Activated T-cell treated with anti-CD3 and anti-CD28 coated beads for 4 hours (primary cell): Measurements from ENCODE around the gene DBP.

Experiments
- DNase-seq: peaks from one replicate; pipeline ENCODE4 v3.0.0-alpha.2; 2020

Gene DBP

GRCh38 chr19:48606463-48607358 lies 30.5 kb downstream of the DBP start, which contains the start of gene SPACA4:
TSS of gene SPACA4 (plus strand) at chr19:48606742. CDS start at chr19:48606979, 237 bp downstream.
- no peak for DNase-seq

GRCh38 chr19:48603850-48604249 lies 33.3 kb downstream of the DBP start:
- no peak for DNase-seq

- no peak for DNase-seq
Measured at GRCh38 chr19:48603449-48603848, 33.7 kb downstream of the DBP start.

- no peak for DNase-seq
Measured at GRCh38 chr19:48603001-48603400, 34.2 kb downstream of the DBP start.

DNA sequence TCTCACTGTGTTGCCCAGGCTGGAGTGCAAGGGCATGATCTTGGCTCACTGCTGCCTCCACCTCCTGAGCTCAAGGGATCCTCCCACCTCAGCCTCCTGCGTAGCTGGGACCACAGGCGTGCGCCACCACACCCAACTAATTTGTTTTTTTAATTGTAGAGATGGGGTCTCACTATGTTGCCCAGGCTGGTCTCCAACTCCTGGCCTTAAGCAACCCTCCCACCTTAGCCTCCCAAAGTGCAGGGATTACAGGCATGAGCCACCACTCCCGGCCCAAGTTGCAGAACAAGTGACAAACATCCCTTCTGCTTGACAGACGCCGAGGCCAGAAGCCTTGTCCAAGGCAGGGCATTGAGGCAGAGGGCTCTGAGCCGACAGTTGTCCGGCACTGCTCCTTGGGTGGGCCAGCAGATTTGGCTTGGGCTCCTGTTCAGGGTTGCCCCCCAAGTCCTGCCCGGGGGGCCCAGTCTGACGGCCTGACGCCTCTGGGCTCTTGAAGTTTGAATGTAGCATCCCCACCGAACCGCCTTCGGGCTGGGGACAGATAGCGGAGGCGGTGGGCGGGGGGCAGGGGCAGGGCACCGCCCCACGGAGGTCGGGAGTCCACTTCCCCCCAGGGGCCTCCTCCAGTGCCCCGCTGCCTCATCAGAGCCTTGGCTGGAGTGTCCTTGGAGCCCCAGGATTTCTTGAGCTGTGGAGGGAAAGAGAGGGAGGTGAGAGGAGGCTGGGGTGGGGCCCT lies 36.3 kb downstream of the DBP start:
- no peak for DNase-seq

- DNase-seq: no peak
Measured at GRCh38 chr19:48598996-48599700, 38.0 kb downstream of the DBP start.

- DNase-seq: no peak
Measured at GRCh38 chr19:48596679-48597465, 40.3 kb downstream of the DBP start.

GRCh38 chr19:48596237-48596636 lies 40.9 kb downstream of the DBP start:
- DNase-seq: no peak

GRCh38 chr19:48595833-48596232 lies 41.3 kb downstream of the DBP start:
- DNase-seq: no peak

DNA sequence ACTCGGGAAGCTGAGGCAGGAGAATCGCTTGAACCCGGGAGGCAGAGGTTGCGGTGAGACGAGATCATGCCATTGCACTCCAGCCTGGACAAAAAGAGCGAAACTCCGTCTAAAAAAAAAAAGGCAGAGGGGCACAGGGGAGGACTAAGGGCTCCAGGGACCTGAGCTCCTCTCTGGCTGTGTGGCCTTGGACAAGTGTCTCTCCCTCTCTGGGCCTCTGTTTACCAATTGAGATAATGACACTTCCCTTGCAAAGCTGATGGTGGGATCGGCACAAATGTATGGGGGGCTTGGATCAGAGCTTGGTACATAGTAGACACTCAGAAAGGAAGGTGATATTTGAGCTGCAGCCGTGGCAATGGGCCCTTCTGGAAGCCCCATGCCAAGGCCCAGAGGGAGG lies 42.0 kb downstream of the DBP start:
- no peak for DNase-seq

- DNase-seq: no peak
Measured at GRCh38 chr19:48591021-48591420, 46.2 kb downstream of the DBP start.

- DNase-seq: peak; percentile 78
Measured at GRCh38 chr19:48588670-48589401, 48.3 kb downstream of the DBP start.

DNA sequence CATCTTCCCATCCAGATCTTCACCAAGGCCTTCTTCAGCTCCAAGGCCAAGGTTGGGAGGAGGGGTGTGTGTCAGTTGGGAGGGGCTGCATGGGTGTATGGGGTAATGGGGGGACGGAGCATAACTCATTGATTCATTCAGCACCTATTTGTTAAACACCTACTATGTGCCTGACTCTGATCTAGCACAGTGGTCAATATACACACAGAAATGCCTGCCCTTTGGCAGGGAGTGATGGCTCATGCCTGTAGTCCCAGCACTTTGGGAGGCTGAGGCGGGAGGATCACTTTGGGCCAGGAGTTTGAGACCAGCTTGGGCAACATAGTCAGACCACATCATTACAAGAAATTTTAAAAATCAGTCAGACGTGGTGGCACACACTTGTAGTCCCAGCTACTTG lies 49.8 kb downstream of the DBP start:
- DNase-seq: no peak

DNA sequence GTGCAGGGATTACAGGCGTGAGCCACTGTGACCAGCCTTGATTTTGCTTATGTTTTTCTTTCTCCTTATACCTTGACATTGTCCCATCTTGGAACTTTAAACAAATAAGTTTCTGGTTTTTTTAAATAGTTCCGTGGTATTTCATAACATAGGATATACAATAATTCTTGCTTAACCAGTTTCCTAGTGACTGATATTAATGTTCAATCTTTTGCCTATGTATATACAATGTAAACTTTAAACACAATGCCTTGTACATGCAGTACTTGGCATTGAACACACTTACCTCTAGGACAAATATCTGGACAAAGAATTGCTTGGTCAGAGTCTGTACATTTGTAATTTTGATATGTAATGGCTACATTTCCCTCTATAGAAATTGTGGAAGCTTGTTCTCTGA lies 55.0 kb downstream of the DBP start:
- no peak for DNase-seq
